HG02763 (cell line): ENCODE measurements around the gene HOXA7.

Experiments
- ATAC-seq: cut with Tn5 transposase; IDR thresholded peaks from one replicate; pipeline ENCODE4 v1.9.1; 2021; ENCODE audit warnings: mild to moderate bottlenecking, moderate library complexity; ENCODE audit not compliant: unreplicated experiment

HOXA7 gene

GRCh38 chr7:27182861-27183681 lies 26.6 kb upstream of the HOXA7 start:
- no peak for ATAC-seq

- ATAC-seq: no peak
These were observed 25.9 kb upstream of the HOXA7 start for GRCh38 chr7:27182285-27182841.

- ATAC-seq: no peak
These were observed 25.4 kb upstream of the HOXA7 start for GRCh38 chr7:27181795-27182275.

- no peak for ATAC-seq
These were observed 24.3 kb upstream of the HOXA7 start for GRCh38 chr7:27180431-27181420.

- ATAC-seq: no peak
These were observed 23.3 kb upstream of the HOXA7 start for GRCh38 chr7:27179503-27180430.

GRCh38 chr7:27179030-27179429 lies 22.6 kb upstream of the HOXA7 start:
- ATAC-seq: no peak

- no peak for ATAC-seq
These were observed 21.9 kb upstream of the HOXA7 start for GRCh38 chr7:27178366-27178765.

GRCh38 chr7:27177795-27178320 lies 21.4 kb upstream of the HOXA7 start:
- ATAC-seq: no peak

- no peak for ATAC-seq
These were observed 20.7 kb upstream of the HOXA7 start for GRCh38 chr7:27176962-27177794.

GRCh38 chr7:27176524-27176845 lies 20.0 kb upstream of the HOXA7 start:
- no peak for ATAC-seq

GRCh38 chr7:27175626-27176523 lies 19.4 kb upstream of the HOXA7 start:
- ATAC-seq: no peak

GRCh38 chr7:27174874-27175625 lies 18.6 kb upstream of the HOXA7 start:
- ATAC-seq: no peak

- no peak for ATAC-seq
These were observed 17.7 kb upstream of the HOXA7 start, which contains the start of gene HOXA10 for GRCh38 chr7:27173956-27174873. Gene HOXA10 (minus strand): TSS chr7:27174320. CDS start chr7:27174306, 14 bp downstream.

- ATAC-seq: no peak
These were observed 17.1 kb upstream of the HOXA7 start for GRCh38 chr7:27173511-27173955.

GRCh38 chr7:27172823-27173510 lies 16.5 kb upstream of the HOXA7 start:
- ATAC-seq: no peak
